SK-N-SH treated with all-trans-retinoic acid at 6 μM for 48 hours (cell line): ENCODE results near the gene TTC23L.

Experiments used
- BACH2 ChIP-seq: fragments of 250-450 bp; sonication (Bioruptor Pico); IDR thresholded peaks from 2 replicates; pipeline ENCODE4 v1.9.0; 2021; ENCODE audit warnings: mild to moderate bottlenecking, borderline replicate concordance
- ISL1 ChIP-seq: fragments of 250-450 bp; sonication (Bioruptor Pico); IDR thresholded peaks from 2 replicates; pipeline ENCODE4 v2.1.2; 2022; ENCODE audit warnings: mild to moderate bottlenecking, moderate library complexity
- PATZ1 ChIP-seq: fragments of 250-450 bp; sonication (Bioruptor Pico); IDR thresholded peaks from 2 replicates; pipeline ENCODE4 v1.8.0; 2020; ENCODE audit warnings: mild to moderate bottlenecking, moderate library complexity, borderline replicate concordance
- SNAI2 ChIP-seq: fragments of 250-450 bp; sonication (Bioruptor Pico); IDR thresholded peaks from 2 replicates; pipeline ENCODE4 v1.5.0; 2020; ENCODE audit warnings: mild to moderate bottlenecking, moderate library complexity

- no peak for TF ChIP-seq SNAI2 (CRISPR knock-in tag)
- no peak for TF ChIP-seq ISL1 (CRISPR knock-in tag)
- TF ChIP-seq BACH2: no peak
- TF ChIP-seq PATZ1 (CRISPR knock-in tag): no peak
Observed at GRCh38 chr5:34930870-34931269, 91.9 kb downstream of the TTC23L start.
